Activated B cell treated with CpG ODN at 0.5 μM for 24 hours (primary cell): Measurements from ENCODE around the gene HK2. TPM values are rescaled to one million over a fixed set of nuclear protein-coding genes. Genes with fewer than 3 reads are reported as not detected.

Experiments
- ATAC-seq: fragments of 200-7000 bp; cut with Tn5 transposase; one replicate; pipeline ENCODE4 v1.10.0; 2021; ENCODE audit warnings: low read depth, mild to moderate bottlenecking, moderate library complexity
- CTCF ChIA-PET: fragments of 350-600 bp; sonication (Branson Sonifier 250); formaldehyde crosslinking; loops from one replicate; lab custom pipeline; 2021; ENCODE audit warnings: antibody characterized with exemption; lab: Charles Lee
- POLR2A ChIA-PET: fragments of 350-600 bp; sonication (Branson Sonifier 250); formaldehyde crosslinking; loops from one replicate; lab custom pipeline; 2021; ENCODE audit warnings: antibody characterized with exemption; lab: Charles Lee
- DNase-seq: peaks from one replicate; pipeline ENCODE4 v3.0.0; 2022
- H3K27ac Mint-ChIP-seq: one replicate; pipeline ENCODE4 v1.8.0; 2020; ENCODE audit warnings: mixed read lengths
- H3K27me3 Mint-ChIP-seq: one replicate; pipeline ENCODE4 v1.8.0; 2021; ENCODE audit warnings: mixed read lengths
- H3K36me3 Mint-ChIP-seq: one replicate; pipeline ENCODE4 v1.8.0; 2021; ENCODE audit warnings: low read depth, mixed read lengths
- H3K4me1 Mint-ChIP-seq: one replicate; pipeline ENCODE4 v1.8.0; 2021; ENCODE audit warnings: mixed read lengths
- H3K4me3 Mint-ChIP-seq: one replicate; pipeline ENCODE4 v1.8.0; 2020; ENCODE audit warnings: mild to moderate bottlenecking, mixed read lengths
- H3K9me3 Mint-ChIP-seq: one replicate; pipeline ENCODE4 v1.8.0; 2020; ENCODE audit warnings: mixed read lengths
- intact Hi-C: fragments of 100-400 bp; cut with micrococcal nuclease; formaldehyde crosslinking; loops from one replicate; pipeline ENCODE4 v1.15.1; 2024
- total RNA-seq: library from RNA; stranded (reverse); gene quantifications from 2 replicates; pipeline ENCODE4 v1.2.3, GENCODE V29; 2022
- TF ChIP-seq, protein P1 (sequence below): fragments of 200-600 bp; IDR thresholded peaks from one replicate; pipeline ENCODE4 v1.8.0; 2022; ENCODE audit warnings: antibody characterized with exemption, mild to moderate bottlenecking

Gene HK2
- total RNA-seq, 1 donor from 2014 or later = 15.3 TPM

DNA sequence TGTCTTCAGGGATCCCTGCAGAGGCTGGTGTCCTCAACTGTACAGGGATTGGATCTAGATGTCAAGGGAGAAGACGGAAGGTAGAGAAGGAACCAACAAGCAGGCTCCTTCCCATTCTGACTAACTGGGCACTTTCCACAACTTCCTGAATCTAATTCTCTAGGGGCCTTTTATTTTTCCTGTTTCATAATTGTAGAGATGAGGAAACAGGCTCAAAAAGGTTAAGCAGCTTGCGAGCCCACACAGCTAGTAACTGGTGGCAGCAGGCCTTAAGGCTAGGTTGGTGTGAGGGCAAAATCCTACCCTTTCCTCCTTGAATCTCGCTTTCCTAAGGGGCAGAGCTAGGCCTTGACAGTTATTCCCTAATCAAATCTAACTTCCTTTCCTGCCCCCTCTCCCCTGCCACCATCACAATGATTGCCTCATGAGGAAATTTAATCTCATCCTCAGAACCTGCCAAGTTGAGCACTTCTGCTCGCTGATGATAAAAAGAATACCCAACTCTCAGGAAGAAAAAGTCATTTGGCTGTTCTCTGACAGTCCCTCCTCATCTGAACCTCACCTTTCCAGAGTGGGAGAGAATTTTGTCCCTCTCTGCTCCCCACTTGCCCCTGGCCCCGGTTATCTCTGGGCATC, 88.8 kb downstream of the HK2 start:
- DNase-seq (no peak), ATAC-seq (no peak)
- peaks cover 8% of the 10 kb centered on the region for H3K36me3 Mint-ChIP-seq
- no peaks in the 10 kb centered on the region for H3K9me3 Mint-ChIP-seq
- TF ChIP-seq, protein P1, sequence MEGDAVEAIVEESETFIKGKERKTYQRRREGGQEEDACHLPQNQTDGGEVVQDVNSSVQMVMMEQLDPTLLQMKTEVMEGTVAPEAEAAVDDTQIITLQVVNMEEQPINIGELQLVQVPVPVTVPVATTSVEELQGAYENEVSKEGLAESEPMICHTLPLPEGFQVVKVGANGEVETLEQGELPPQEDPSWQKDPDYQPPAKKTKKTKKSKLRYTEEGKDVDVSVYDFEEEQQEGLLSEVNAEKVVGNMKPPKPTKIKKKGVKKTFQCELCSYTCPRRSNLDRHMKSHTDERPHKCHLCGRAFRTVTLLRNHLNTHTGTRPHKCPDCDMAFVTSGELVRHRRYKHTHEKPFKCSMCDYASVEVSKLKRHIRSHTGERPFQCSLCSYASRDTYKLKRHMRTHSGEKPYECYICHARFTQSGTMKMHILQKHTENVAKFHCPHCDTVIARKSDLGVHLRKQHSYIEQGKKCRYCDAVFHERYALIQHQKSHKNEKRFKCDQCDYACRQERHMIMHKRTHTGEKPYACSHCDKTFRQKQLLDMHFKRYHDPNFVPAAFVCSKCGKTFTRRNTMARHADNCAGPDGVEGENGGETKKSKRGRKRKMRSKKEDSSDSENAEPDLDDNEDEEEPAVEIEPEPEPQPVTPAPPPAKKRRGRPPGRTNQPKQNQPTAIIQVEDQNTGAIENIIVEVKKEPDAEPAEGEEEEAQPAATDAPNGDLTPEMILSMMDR = no peak
- CTCF ChIA-PET = interaction anchor here (0.6 to 1.3 kb wide), 4 partner anchors 46 to 141 kb away, joined by 3 to 4 read pairs (median 3); no protein-coding TSS in a partner anchor
- H3K27ac Mint-ChIP-seq = no peak overlapping the region
- POLR2A ChIA-PET = no interaction called here
- no peaks in the 10 kb centered on the region for H3K27me3 Mint-ChIP-seq
- intact Hi-C loops = loop anchor here (5.0 kb wide), 1 partner anchor 130 kb away; no protein-coding TSS in a partner anchor
- H3K4me3 Mint-ChIP-seq = no peak overlapping the region
- peaks cover 14% of the 10 kb centered on the region for H3K4me1 Mint-ChIP-seq

DNA sequence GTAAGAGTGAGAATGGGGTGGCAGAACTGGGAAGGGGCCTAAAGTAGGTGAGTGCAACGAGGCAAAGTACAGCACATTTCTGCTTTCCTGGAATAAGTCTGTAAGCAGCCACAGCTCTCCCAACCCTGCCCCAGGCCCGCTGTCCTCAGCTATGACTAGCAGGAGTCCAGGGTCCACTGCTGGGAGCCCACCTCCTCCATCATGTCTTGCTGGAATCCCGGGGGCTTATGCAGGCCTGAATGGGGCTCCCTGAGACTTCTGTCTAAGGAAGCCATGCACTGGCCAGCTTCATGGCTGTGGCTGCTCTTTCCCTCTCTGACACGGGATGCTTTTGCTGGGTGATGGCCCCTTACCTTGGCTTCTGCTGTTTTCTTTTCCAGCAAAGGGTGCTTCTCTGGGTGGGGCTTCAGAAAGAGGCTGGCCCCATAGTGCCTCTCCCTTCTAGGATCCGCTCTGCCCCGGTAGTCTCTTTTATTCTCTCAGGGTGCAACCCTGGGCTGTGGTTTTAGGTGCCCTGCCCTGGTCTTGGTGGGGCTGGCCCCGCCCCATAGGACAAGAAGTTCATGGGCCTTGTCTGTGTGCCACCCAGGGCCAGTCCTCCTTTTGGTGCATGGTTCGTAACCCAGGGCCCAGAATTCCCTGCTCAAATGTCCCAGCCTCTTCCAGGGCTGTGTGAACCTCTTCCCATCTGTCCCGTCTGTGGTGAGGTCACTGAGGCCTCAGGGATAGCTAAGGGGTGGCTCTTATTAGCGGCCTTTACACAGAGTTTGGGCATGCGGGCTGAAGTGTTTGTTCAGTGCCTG, 90.7 kb downstream of the HK2 start:
- TF ChIP-seq, protein P1 = no peak
- DNase-seq = no peak
- Mint-ChIP-seq H3K27ac (no peak overlapping the region), H3K27me3 (no peaks in the 10 kb centered on the region), H3K4me1 (peaks cover 9% of the 10 kb centered on the region), H3K9me3 (no peaks in the 10 kb centered on the region), H3K36me3 (peaks cover 21% of the 10 kb centered on the region), H3K4me3 (no peak overlapping the region)
- intact Hi-C loops = loop anchor here (5.0 kb wide), 1 partner anchor 128 kb away; no protein-coding TSS in a partner anchor
- CTCF ChIA-PET = no interaction called here
- POLR2A ChIA-PET = no interaction called here
- no peak for ATAC-seq

DNA sequence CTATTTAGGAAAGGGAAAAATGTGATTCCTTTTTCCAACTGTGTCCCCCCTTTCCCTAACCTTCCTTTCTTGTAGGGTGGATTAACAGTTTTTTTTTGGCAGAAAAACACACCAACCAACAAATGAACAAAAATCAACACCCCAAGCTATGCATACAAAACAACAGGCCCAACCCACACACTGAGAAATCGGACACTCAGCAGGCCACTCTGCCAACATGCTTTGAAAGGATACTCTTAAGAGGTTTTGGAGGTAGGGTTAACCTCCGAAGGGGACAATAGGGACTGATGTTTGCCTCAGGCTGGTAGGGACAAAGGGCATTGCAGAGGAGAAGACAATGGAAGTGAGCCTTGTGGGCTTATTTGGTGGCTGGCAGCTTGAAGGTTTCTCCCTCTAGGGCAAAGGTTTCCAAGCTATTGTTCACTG, 91.4 kb downstream of the HK2 start:
- H3K9me3 Mint-ChIP-seq = no peaks in the 10 kb centered on the region
- ATAC-seq (no peak), DNase-seq (no peak)
- no peak overlapping the region for H3K4me3 Mint-ChIP-seq
- peaks cover 28% of the 10 kb centered on the region for H3K36me3 Mint-ChIP-seq
- H3K27ac Mint-ChIP-seq = no peak overlapping the region
- ChIA-PET POLR2A (no interaction called here), CTCF (no interaction called here)
- peaks cover 8% of the 10 kb centered on the region for H3K4me1 Mint-ChIP-seq
- intact Hi-C loops = no loop called here
- TF ChIP-seq, protein P1 = no peak
- H3K27me3 Mint-ChIP-seq = no peaks in the 10 kb centered on the region

DNA sequence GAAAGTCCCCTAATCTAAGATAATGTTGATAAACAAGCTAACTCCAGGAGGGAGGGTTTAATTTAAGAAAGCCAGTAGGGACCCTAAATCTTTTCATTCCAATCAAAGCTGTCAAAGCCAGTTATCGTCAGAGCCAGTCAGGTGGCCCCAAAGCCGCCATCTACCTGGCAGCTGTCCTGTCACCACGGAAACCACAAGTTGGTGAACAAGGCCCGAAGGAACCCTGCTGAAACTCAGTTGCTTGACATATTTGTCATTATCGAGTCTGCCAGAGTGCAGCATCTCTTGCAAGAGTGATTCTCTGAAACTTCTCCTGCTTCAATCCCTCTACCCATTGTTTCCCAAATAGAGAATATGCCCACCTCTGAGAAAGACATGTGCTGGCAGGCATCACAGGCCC, 93.7 kb downstream of the HK2 start:
- ChIA-PET CTCF (no interaction called here), POLR2A (no interaction called here)
- Mint-ChIP-seq H3K4me3 (no peak overlapping the region), H3K27ac (no peak overlapping the region), H3K36me3 (peaks cover 48% of the 10 kb centered on the region), H3K27me3 (no peaks in the 10 kb centered on the region), H3K9me3 (no peaks in the 10 kb centered on the region), H3K4me1 (peaks cover 5% of the 10 kb centered on the region)
- TF ChIP-seq, protein P1 = no peak
- DNase-seq (no peak), ATAC-seq (no peak)
- intact Hi-C loops = no loop called here

DNA sequence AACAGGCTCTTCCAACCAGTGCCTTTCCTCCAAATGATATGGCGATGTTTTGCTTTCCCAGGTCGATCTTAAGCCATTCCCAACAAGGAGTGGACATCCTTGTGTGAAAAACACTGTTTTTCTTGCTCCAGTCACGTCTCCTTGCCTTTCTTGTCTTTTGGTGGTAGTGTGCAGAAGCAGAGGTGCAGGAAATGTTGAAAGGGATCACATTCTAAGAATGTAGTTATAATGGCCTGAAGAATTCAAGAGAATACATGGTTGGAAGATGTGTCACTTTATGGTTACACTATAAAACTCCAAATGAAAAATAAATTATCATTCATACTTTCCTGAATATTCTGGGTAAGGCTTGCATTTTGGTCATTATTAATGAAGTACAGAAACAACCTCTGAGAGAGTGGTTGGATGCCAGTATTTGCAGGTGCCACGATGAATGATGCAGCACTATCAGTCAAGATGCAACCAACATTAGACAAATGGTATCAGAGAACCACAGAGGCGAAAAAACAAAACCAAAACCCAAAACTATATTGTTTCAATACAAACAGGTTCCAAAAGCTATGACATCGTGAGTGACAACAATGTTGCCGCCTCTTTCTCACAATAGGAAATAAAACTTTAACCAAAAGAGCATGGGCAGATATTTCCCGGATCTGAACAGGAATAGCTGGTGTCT, 97.0 kb downstream of the HK2 start:
- Mint-ChIP-seq H3K27ac (no peak overlapping the region), H3K27me3 (no peaks in the 10 kb centered on the region)
- intact Hi-C loops = no loop called here

More for the DNA sequence above, 97.0 kb downstream of the HK2 start:
- H3K36me3 Mint-ChIP-seq = peaks cover 63% of the 10 kb centered on the region
- ATAC-seq (no peak), DNase-seq (no peak)
- POLR2A ChIA-PET = no interaction called here
- no peaks in the 10 kb centered on the region for H3K9me3 Mint-ChIP-seq
- H3K4me3 Mint-ChIP-seq = no peak overlapping the region
- TF ChIP-seq, protein P1 = no peak
- CTCF ChIA-PET = no interaction called here
- no peaks in the 10 kb centered on the region for H3K4me1 Mint-ChIP-seq
